Endothelial cell of umbilical vein (primary cell): ENCODE results near the gene CHCHD3. TPM values are rescaled to one million over a fixed set of nuclear protein-coding genes. Genes with fewer than 3 reads are reported as not detected.

ENCODE experiments used
- BruUV-seq: library from RNA; stranded (reverse); fragments of 400-500 nt; replicated peaks from 2 replicates; lab custom pipeline; 2021; lab: Mats Ljungman, UMichigan
- CTCF ChIA-PET: fragments of 300-600, 350-600 bp; sonication (Branson Sonifier 250); formaldehyde crosslinking; loops from one replicate; lab custom pipeline; 2021; ENCODE audit warnings: antibody characterized with exemption, inconsistent platforms; lab: Charles Lee
- POLR2A ChIA-PET: fragments of 300-600, 350-600 bp; sonication (Branson Sonifier 250); formaldehyde crosslinking; loops from one replicate; lab custom pipeline; 2021; ENCODE audit warnings: antibody characterized with exemption, inconsistent platforms; lab: Charles Lee
- DNase-seq: peaks from one replicate; pipeline ENCODE4 v3.0.0-alpha.2; 2011; ENCODE audit warnings: low read depth, low spot score
- FAIRE-seq: peaks from 2 replicates; lab custom pipeline; 2011; peaks lifted over from hg19 to GRCh38; lab: Jason Lieb, UNC
- H2AFZ ChIP-seq: 2 replicates; pipeline ENCODE4 v1.6.0; 2012; ENCODE audit warnings: low read depth, low read length, control low read depth, inconsistent platforms
- H3K27ac ChIP-seq: 2 replicates; pipeline ENCODE4 v1.5.1; 2011; ENCODE audit warnings: low read depth, mild to moderate bottlenecking, control low read depth, low read length, moderate library complexity; ENCODE audit not compliant: insufficient read depth
- H3K27me3 ChIP-seq, 2 experiments: 2 replicates each; pipeline versions ENCODE4 v1.6.0 to v1.6.1; 2011; ENCODE audit warnings: low read length in 2 of 2, mixed read lengths in 1 of 2; ENCODE audit not compliant: control insufficient read depth in 2 of 2, insufficient read depth in 2 of 2
- H3K36me3 ChIP-seq, 2 experiments: 2 replicates in 1 of 2; 3 replicates in 1 of 2; pipeline ENCODE4 v1.5.1; 2011; ENCODE audit warnings: low read length in 2 of 2, mild to moderate bottlenecking in 1 of 2, moderate library complexity in 1 of 2; ENCODE audit not compliant: control insufficient read depth in 2 of 2, insufficient read depth in 2 of 2; ENCODE audit errors: extremely low read depth in 1 of 2
- H3K4me1 ChIP-seq: 3 replicates; pipeline ENCODE4 v1.5.1; 2011; ENCODE audit warnings: mild to moderate bottlenecking, low read length; ENCODE audit not compliant: control insufficient read depth, insufficient read depth; ENCODE audit errors: extremely low read depth
- H3K4me2 ChIP-seq: 2 replicates; pipeline ENCODE4 v1.6.1; 2011; ENCODE audit warnings: low read length, control low read depth, mixed read lengths; ENCODE audit not compliant: insufficient read depth
- H3K4me3 ChIP-seq, 3 experiments: fragments of 200-600 bp in 1 of 3; sonication (generic), shearing (Covaris generic) in 1 of 3; replicated peaks in 1 of 3; 2 replicates each; pipeline ENCODE4 v1.5.1; 2011 to 2016; ENCODE audit warnings: control low read depth in 3 of 3, low read length in 3 of 3, mild to moderate bottlenecking in 2 of 3, inconsistent platforms in 1 of 3, low read depth in 1 of 3, moderate library complexity in 1 of 3; ENCODE audit not compliant: insufficient read depth in 1 of 3
- H3K79me2 ChIP-seq: 2 replicates; pipeline ENCODE4 v1.6.0; 2012; ENCODE audit warnings: low read length, inconsistent platforms; ENCODE audit not compliant: control insufficient read depth, insufficient read depth
- H3K9ac ChIP-seq: replicated peaks from 2 replicates; pipeline ENCODE3; 2011; ENCODE audit warnings: low read length, control low read depth; ENCODE audit not compliant: insufficient read depth; ENCODE audit errors: extremely low read depth
- H3K9me1 ChIP-seq: replicated peaks from 3 replicates; pipeline ENCODE4 v1.6.0; 2011; ENCODE audit warnings: mild to moderate bottlenecking, low read length; ENCODE audit not compliant: control insufficient read depth, insufficient read depth; ENCODE audit errors: extremely low read depth
- H3K9me3 ChIP-seq: replicated peaks from 2 replicates; pipeline ENCODE4 v1.5.1; 2012; ENCODE audit warnings: low read length, inconsistent platforms; ENCODE audit not compliant: control insufficient read depth, insufficient read depth
- H4K20me1 ChIP-seq: replicated peaks from 2 replicates; pipeline ENCODE3; 2011; ENCODE audit warnings: mild to moderate bottlenecking, low read length; ENCODE audit not compliant: control insufficient read depth, insufficient read depth; ENCODE audit errors: extremely low read depth
- EZH2 ChIP-seq: IDR thresholded peaks from 2 replicates; pipeline ENCODE4 v1.6.1; 2012; ENCODE audit warnings: borderline replicate concordance, low read depth, mild to moderate bottlenecking, moderate library complexity, low read length, inconsistent platforms; ENCODE audit not compliant: severe bottlenecking
- FOS ChIP-seq: IDR thresholded peaks from 2 replicates; pipeline ENCODE4 v1.6.1; 2011; ENCODE audit warnings: mild to moderate bottlenecking, low read length, moderate library complexity, borderline replicate concordance; ENCODE audit not compliant: insufficient read depth
- GATA2 ChIP-seq: IDR thresholded peaks from 2 replicates; pipeline ENCODE4 v1.7.0; 2011; ENCODE audit warnings: low read depth, mild to moderate bottlenecking, moderate library complexity, mixed read lengths, low read length; ENCODE audit not compliant: insufficient read length, insufficient read depth
- JUN ChIP-seq: IDR thresholded peaks from 2 replicates; pipeline ENCODE4 v1.6.1; 2011; ENCODE audit warnings: borderline replicate concordance, low read depth; ENCODE audit not compliant: insufficient read length, insufficient read depth
- MYC ChIP-seq: IDR thresholded peaks from one replicate; pipeline ENCODE4 v1.6.1; 2011; ENCODE audit warnings: mild to moderate bottlenecking, low read depth, low read length
- POLR2A ChIP-seq: IDR thresholded peaks from 2 replicates; pipeline ENCODE4 v1.6.1; 2012; ENCODE audit warnings: low read depth, mild to moderate bottlenecking, control low read depth, low read length
- POLR2AphosphoS5 ChIP-seq: IDR thresholded peaks from 2 replicates; pipeline ENCODE4 v1.6.1; 2012; ENCODE audit warnings: low read depth, mild to moderate bottlenecking, control low read depth, low read length, moderate library complexity; ENCODE audit not compliant: insufficient read depth
- dilution Hi-C: fragments of 300-500 bp; cut with MboI; formaldehyde crosslinking; loops from one replicate; pipeline ENCODE4 v1.15.0; 2019; ENCODE audit warnings: low sequenced_read_pairs; ENCODE audit not compliant: extremely low pct_ligation_motif_present
- intact Hi-C: fragments of 100-400 bp; cut with micrococcal nuclease; formaldehyde crosslinking; loops from one replicate; pipeline ENCODE4 v1.10.0; 2022
- polyA plus RNA-seq, 4 experiments: library from polyadenylated mRNA; depleted of rRNA in 3 of 4; stranded (reverse) in 3 of 4; unstranded in 1 of 4; fragments of >200 nt; gene quantifications; 2 replicates each; pipeline versions ENCODE4 v1.2.1 to v1.2.3, GENCODE V29; 2011 to 2012; ENCODE audit warnings: missing spikeins in 1 of 4
- total RNA-seq: library from RNA; stranded (reverse); gene quantifications from 2 replicates; pipeline ENCODE4 v1.2.3, GENCODE V29; 2021
- TF ChIP-seq, protein P1 (sequence below): IDR thresholded peaks from 2 replicates; pipeline ENCODE4 v1.6.1; 2011; ENCODE audit not compliant: insufficient read depth, insufficient read length
- TF ChIP-seq, protein P2 (sequence below), 2 donors: IDR thresholded peaks; 1 replicate in 1 of 2; 2 replicates in 1 of 2; pipeline ENCODE4 v1.5.1; 2011; ENCODE audit warnings: low read length in 2 of 2, mild to moderate bottlenecking in 2 of 2, moderate library complexity in 2 of 2, control low read depth in 1 of 2, inconsistent platforms in 1 of 2, low read depth in 1 of 2; ENCODE audit not compliant: insufficient read depth in 1 of 2; ENCODE audit errors: extremely low read depth in 1 of 2

The CHCHD3 gene
- total and polyA plus RNA-seq, 2 donors (not counting 3 experiments of a cell fraction or from before 2014, with no cell fraction given): 22.0 to 63.7 TPM

DNA sequence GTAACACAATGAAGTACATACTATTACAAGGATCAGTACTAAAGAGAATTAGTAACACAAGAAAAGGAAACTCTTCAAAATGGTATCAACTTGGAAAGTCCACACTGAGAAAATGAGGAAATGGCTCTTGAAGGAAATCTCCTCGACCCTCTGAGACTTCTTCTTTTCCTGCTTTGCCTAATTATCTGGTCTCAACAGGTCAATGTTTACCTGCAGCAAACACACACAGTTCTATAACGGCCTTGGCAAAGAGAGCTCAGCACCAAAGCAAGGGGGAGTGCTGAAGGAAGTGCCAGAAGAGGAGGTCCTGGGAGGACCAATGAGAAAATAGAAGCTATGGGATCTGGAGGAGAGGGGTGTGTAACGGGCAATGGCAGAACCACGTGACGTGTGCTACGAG is 21.9 kb downstream of the CHCHD3 start:
- BruUV-seq: no TSS peak
- Histone ChIP-seq H3K4me3 (no peak overlapping the region), H3K4me1 (peaks cover 8% of the 10 kb centered on the region), H3K9me3 (no peaks in the 10 kb centered on the region), H3K79me2 (peaks cover 52% of the 10 kb centered on the region), H3K4me2 (no peak overlapping the region), H4K20me1 (no peaks in the 10 kb centered on the region), H3K9ac (no peak overlapping the region), H3K27me3 (no peaks in the 10 kb centered on the region), H2AFZ (no peak overlapping the region), H3K36me3 (no peaks in the 10 kb centered on the region), H3K27ac (no peak overlapping the region), H3K9me1 (no peaks in the 10 kb centered on the region)
- TF ChIP-seq GATA2 (no peak), POLR2AphosphoS5 (no peak), JUN (no peak), MYC (no peak), POLR2A (no peak), EZH2 (no peak), FOS (no peak)
- TF ChIP-seq, protein P1, sequence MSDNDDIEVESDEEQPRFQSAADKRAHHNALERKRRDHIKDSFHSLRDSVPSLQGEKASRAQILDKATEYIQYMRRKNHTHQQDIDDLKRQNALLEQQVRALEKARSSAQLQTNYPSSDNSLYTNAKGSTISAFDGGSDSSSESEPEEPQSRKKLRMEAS: no peak
- TF ChIP-seq, protein P2, sequence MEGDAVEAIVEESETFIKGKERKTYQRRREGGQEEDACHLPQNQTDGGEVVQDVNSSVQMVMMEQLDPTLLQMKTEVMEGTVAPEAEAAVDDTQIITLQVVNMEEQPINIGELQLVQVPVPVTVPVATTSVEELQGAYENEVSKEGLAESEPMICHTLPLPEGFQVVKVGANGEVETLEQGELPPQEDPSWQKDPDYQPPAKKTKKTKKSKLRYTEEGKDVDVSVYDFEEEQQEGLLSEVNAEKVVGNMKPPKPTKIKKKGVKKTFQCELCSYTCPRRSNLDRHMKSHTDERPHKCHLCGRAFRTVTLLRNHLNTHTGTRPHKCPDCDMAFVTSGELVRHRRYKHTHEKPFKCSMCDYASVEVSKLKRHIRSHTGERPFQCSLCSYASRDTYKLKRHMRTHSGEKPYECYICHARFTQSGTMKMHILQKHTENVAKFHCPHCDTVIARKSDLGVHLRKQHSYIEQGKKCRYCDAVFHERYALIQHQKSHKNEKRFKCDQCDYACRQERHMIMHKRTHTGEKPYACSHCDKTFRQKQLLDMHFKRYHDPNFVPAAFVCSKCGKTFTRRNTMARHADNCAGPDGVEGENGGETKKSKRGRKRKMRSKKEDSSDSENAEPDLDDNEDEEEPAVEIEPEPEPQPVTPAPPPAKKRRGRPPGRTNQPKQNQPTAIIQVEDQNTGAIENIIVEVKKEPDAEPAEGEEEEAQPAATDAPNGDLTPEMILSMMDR (IDR thresholded peaks at IDR 0.05; ENCODE audit: extremely low read depth in 1 of 2, insufficient read depth in 1 of 2, low read depth in 1 of 2, low read length in 2 of 2): no peak
- POLR2A ChIA-PET: no interaction called here
- CTCF ChIA-PET: no interaction called here
- DNase-seq: no peak
- no peak for FAIRE-seq
- intact Hi-C loops (no loop called here), dilution Hi-C loops (no loop called here)
